GM18508 (cell line): ENCODE data around the gene LASP1NB.

Source experiments
- ATAC-seq: cut with Tn5 transposase; IDR thresholded peaks from one replicate; pipeline ENCODE4 v1.9.1; 2021; ENCODE audit warnings: moderate number of reproducible peaks; ENCODE audit not compliant: insufficient read depth, unreplicated experiment

Gene LASP1NB

GRCh38 chr17:38925263-38925995, at the start of gene LASP1NB:
Gene LASP1NB (plus strand): TSS chr17:38925614.
- ATAC-seq: no peak

- ATAC-seq: no peak
These were observed 48.1 kb upstream of the LASP1NB start for GRCh38 chr17:38877130-38877851.

- ATAC-seq: no peak
These were observed 45.3 kb upstream of the LASP1NB start for GRCh38 chr17:38879878-38880665.

GRCh38 chr17:38881600-38882191, 43.7 kb upstream of the LASP1NB start:
- ATAC-seq: no peak

- no peak for ATAC-seq
These were observed 42.5 kb upstream of the LASP1NB start for GRCh38 chr17:38882870-38883269.

- no peak for ATAC-seq
These were observed 41.6 kb upstream of the LASP1NB start for GRCh38 chr17:38883592-38884526.

- ATAC-seq: no peak
These were observed 40.2 kb upstream of the LASP1NB start for GRCh38 chr17:38885044-38885727.

- ATAC-seq: no peak
These were observed 39.4 kb upstream of the LASP1NB start for GRCh38 chr17:38885728-38886642.

- no peak for ATAC-seq
These were observed 38.8 kb upstream of the LASP1NB start for GRCh38 chr17:38886643-38887010.

GRCh38 chr17:38888842-38889241, 36.6 kb upstream of the LASP1NB start:
- ATAC-seq: no peak

- ATAC-seq: no peak
These were observed 35.5 kb upstream of the LASP1NB start for GRCh38 chr17:38889745-38890409.

- no peak for ATAC-seq
These were observed 35.0 kb upstream of the LASP1NB start for GRCh38 chr17:38890410-38890746.

GRCh38 chr17:38891441-38891840, 34.0 kb upstream of the LASP1NB start:
- no peak for ATAC-seq

GRCh38 chr17:38892083-38892482, 33.3 kb upstream of the LASP1NB start:
- no peak for ATAC-seq

GRCh38 chr17:38892620-38893019, 32.8 kb upstream of the LASP1NB start:
- no peak for ATAC-seq

GRCh38 chr17:38893113-38893512, 32.3 kb upstream of the LASP1NB start:
- no peak for ATAC-seq

GRCh38 chr17:38893607-38894006, 31.8 kb upstream of the LASP1NB start:
- no peak for ATAC-seq

GRCh38 chr17:38894276-38894675, 31.1 kb upstream of the LASP1NB start:
- ATAC-seq: no peak
